Activated CD8-positive, alpha-beta T cell treated with anti-CD3 and anti-CD28 coated beads for 36 hours (primary cell): ENCODE data around the gene ROPN1L. TPM values are rescaled to one million over a fixed set of nuclear protein-coding genes. Genes with fewer than 3 reads are reported as not detected.

Experiments used
- ATAC-seq: fragments of 200-7000 bp; cut with Tn5 transposase; one replicate; pipeline ENCODE4 v1.10.0; 2021; ENCODE audit warnings: mild to moderate bottlenecking, moderate library complexity
- CTCF ChIA-PET: fragments of 350-600 bp; sonication (Branson Sonifier 250); formaldehyde crosslinking; loops from one replicate; lab custom pipeline; 2021; ENCODE audit warnings: antibody characterized with exemption; lab: Charles Lee
- POLR2A ChIA-PET: fragments of 350-600 bp; sonication (Branson Sonifier 250); formaldehyde crosslinking; loops from one replicate; lab custom pipeline; 2021; ENCODE audit warnings: antibody characterized with exemption; lab: Charles Lee
- DNase-seq: peaks from one replicate; pipeline ENCODE4 v3.0.0-alpha.2; 2020
- H3K27ac Mint-ChIP-seq: one replicate; pipeline ENCODE4 v1.8.0; 2021; ENCODE audit warnings: mild to moderate bottlenecking, mixed read lengths
- H3K27me3 Mint-ChIP-seq: one replicate; pipeline ENCODE4 v1.8.0; 2021; ENCODE audit warnings: mixed read lengths
- H3K36me3 Mint-ChIP-seq: one replicate; pipeline ENCODE4 v1.8.0; 2021; ENCODE audit warnings: low read depth, mixed read lengths
- H3K4me1 Mint-ChIP-seq: one replicate; pipeline ENCODE4 v1.8.0; 2021; ENCODE audit warnings: low read depth, mixed read lengths
- H3K4me3 Mint-ChIP-seq: one replicate; pipeline ENCODE4 v1.8.0; 2021; ENCODE audit warnings: mild to moderate bottlenecking, moderate library complexity, mixed read lengths
- H3K9me3 Mint-ChIP-seq: one replicate; pipeline ENCODE4 v1.8.0; 2021; ENCODE audit warnings: mixed read lengths
- intact Hi-C: fragments of 100-400 bp; cut with micrococcal nuclease; formaldehyde crosslinking; loops from one replicate; pipeline ENCODE4 v1.10.0; 2022
- total RNA-seq, 2 experiments: library from RNA; stranded (reverse); gene quantifications; one replicate each; pipeline ENCODE4 v1.2.3, GENCODE V29; 2021
- TF ChIP-seq, protein P1 (sequence below): fragments of 200-600 bp; IDR thresholded peaks from one replicate; pipeline ENCODE4 v1.8.0; 2022; ENCODE audit warnings: antibody characterized with exemption, mild to moderate bottlenecking

Gene ROPN1L
- total RNA-seq, 2 experiments from 2014 or later = not detected

DNA sequence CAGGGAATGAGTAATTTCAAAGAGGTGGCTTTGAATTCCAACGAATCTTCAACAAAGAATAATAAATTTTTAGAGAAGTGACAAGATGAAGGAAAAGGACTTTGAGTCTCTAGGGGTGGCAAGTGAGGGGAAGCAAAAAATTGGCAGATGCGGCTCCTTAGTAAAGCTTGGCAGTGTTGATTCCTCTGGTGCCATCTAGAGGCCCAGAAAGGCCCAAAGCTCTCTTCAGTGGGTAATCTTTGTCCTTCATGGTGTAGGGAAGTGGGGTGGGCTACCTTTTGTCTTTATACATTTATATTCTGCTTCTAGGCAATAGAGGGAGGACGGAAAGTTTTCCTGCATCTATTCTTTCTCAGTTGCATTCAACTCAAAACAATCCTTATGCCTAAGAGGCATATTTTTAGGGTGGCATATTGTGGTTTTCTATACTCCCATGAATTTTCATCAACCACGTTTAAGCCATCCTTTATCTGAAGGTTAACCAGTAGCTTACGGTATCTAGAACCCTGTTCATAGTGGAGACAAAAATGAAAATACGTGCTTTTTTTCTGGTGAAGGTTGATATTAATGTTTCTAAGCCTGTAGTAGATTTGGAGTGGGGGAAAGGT lies 17.5 kb upstream of the ROPN1L start:
- ChIA-PET POLR2A (no interaction called here), CTCF (interaction anchor here (0.7 to 4.8 kb wide), 17 partner anchors 8 to 159 kb away, joined by 3 to 26 read pairs (median 4); partner anchors contain the start of gene ROPN1L)
- no peaks in the 10 kb centered on the region for H3K9me3 Mint-ChIP-seq
- TF ChIP-seq, protein P1, sequence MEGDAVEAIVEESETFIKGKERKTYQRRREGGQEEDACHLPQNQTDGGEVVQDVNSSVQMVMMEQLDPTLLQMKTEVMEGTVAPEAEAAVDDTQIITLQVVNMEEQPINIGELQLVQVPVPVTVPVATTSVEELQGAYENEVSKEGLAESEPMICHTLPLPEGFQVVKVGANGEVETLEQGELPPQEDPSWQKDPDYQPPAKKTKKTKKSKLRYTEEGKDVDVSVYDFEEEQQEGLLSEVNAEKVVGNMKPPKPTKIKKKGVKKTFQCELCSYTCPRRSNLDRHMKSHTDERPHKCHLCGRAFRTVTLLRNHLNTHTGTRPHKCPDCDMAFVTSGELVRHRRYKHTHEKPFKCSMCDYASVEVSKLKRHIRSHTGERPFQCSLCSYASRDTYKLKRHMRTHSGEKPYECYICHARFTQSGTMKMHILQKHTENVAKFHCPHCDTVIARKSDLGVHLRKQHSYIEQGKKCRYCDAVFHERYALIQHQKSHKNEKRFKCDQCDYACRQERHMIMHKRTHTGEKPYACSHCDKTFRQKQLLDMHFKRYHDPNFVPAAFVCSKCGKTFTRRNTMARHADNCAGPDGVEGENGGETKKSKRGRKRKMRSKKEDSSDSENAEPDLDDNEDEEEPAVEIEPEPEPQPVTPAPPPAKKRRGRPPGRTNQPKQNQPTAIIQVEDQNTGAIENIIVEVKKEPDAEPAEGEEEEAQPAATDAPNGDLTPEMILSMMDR = no peak
- no peak overlapping the region for H3K27ac Mint-ChIP-seq
- H3K4me3 Mint-ChIP-seq = no peak overlapping the region
- H3K36me3 Mint-ChIP-seq = peaks cover 58% of the 10 kb centered on the region
- DNase-seq (peak; percentile 36), ATAC-seq (peak; percentile 75)
- H3K4me1 Mint-ChIP-seq = peaks cover 33% of the 10 kb centered on the region
- no peaks in the 10 kb centered on the region for H3K27me3 Mint-ChIP-seq
- intact Hi-C loops = no loop called here

DNA sequence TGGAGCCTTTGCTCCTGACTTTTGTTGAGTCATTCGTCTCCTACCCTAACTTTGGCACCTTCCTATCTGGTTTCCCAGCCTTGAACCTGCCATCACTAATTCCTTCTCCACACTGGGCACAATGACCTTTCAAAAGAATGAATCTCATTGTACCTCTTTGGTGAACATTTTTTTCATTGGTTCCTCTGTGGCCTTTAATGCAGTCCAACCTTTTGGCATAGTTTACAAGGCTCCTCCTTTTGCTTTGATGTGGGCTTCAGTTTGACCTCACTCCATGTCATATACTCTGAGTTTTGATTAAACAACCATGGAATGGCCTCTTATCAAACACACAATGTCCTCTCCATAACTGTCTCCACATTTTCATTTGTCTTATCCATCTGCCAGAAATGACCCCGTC lies 14.5 kb upstream of the ROPN1L start:
- no peaks in the 10 kb centered on the region for H3K27me3 Mint-ChIP-seq
- CTCF ChIA-PET = no interaction called here
- H3K9me3 Mint-ChIP-seq = no peaks in the 10 kb centered on the region
- H3K4me3 Mint-ChIP-seq = no peak overlapping the region
- ATAC-seq (no peak), DNase-seq (no peak)
- POLR2A ChIA-PET = no interaction called here
- H3K36me3 Mint-ChIP-seq = peaks cover 42% of the 10 kb centered on the region
- peak overlapping the region; percentile 9 for H3K27ac Mint-ChIP-seq
- intact Hi-C loops = no loop called here
- H3K4me1 Mint-ChIP-seq = peaks cover 6% of the 10 kb centered on the region
- TF ChIP-seq, protein P1 = no peak

DNA sequence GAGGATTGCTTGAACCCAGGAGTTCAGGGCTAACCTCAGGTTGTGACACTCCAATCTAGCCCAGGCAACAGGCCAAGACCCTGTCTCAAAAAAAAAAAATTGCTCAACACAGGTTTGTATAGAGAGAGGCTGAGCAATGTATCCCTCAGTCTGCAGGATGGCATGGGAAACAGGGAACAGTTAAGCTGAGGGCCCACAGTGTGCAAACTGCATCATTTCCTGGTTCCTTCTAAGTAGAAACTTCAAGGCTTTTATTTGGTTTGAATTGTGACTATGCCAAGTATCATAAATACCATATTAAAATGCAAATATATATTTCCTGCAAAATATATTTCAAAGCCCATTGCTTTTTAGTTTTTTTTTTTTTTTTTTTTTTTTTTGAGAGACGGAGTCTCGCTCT lies 13.7 kb upstream of the ROPN1L start:
- Mint-ChIP-seq H3K36me3 (peaks cover 42% of the 10 kb centered on the region), H3K27ac (no peak overlapping the region), H3K4me1 (peaks cover 5% of the 10 kb centered on the region), H3K27me3 (no peaks in the 10 kb centered on the region), H3K9me3 (no peaks in the 10 kb centered on the region), H3K4me3 (no peak overlapping the region)
- ATAC-seq (no peak), DNase-seq (no peak)
- ChIA-PET CTCF (no interaction called here), POLR2A (interaction anchor here (0.7 kb wide), 1 partner anchor 8 kb away, joined by 3 read pairs; no protein-coding TSS in a partner anchor)
- intact Hi-C loops = no loop called here
- TF ChIP-seq, protein P1 = no peak

DNA sequence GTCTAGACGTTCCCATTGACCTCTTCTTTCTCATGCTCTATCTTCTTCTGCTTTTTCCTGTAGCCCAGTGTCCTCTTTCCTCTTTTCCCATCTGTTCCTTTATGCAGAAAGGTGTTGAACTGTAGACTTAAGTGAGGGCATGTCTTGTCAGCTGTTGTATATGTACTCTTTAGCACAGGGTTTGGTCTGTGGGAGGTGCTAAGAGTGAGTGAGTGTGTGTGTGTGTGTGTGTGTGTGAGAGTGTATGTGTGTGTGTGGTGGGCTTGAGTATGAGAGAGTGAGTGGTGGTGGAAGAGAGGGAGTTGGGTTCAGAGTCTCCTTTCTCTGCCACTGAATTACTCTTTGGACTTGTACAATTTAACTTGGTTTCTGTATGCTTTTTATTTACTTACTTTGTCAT lies 10.3 kb upstream of the ROPN1L start:
- POLR2A ChIA-PET = no interaction called here
- H3K36me3 Mint-ChIP-seq = peaks cover 37% of the 10 kb centered on the region
- H3K27me3 Mint-ChIP-seq = no peaks in the 10 kb centered on the region
- H3K4me3 Mint-ChIP-seq = no peak overlapping the region
- ATAC-seq = no peak
- intact Hi-C loops = no loop called here
- no peak overlapping the region for H3K27ac Mint-ChIP-seq
- H3K9me3 Mint-ChIP-seq = no peaks in the 10 kb centered on the region
- DNase-seq = no peak
- TF ChIP-seq, protein P1 = no peak
- H3K4me1 Mint-ChIP-seq = peaks cover 11% of the 10 kb centered on the region
- CTCF ChIA-PET = no interaction called here
